ENCODE results near the gene LRRTM3. TPM values are rescaled to one million over a fixed set of nuclear protein-coding genes. Genes with fewer than 3 reads are reported as not detected.

The LRRTM3 gene
- total RNA-seq, 1 donor from 2014 or later, result 4.6 TPM

DNA sequence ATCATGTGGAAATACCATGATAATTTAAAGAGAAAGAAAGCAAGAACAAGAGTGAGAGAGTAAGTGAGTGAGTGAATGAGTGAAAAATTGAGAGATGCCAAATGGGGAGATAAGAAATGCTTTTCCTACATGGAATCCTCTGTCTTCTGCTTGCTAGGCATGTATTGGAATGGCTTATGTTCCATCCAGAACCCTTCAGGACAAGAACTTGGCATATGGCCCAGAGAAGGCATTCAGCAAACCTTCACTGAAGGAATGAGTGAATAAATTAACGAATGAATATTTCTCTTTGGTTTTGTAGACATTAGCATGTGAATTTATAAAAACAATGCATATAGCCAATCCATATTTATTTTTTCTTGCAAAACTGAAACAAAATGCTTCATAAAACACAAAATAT lies 162.2 kb downstream of the LRRTM3 start:
- H3K4me1 Mint-ChIP-seq, result peaks cover 33% of the 10 kb centered on the region
- no peaks in the 10 kb centered on the region for H3K36me3 Mint-ChIP-seq
- no peaks in the 10 kb centered on the region for H3K9me3 Mint-ChIP-seq

DNA sequence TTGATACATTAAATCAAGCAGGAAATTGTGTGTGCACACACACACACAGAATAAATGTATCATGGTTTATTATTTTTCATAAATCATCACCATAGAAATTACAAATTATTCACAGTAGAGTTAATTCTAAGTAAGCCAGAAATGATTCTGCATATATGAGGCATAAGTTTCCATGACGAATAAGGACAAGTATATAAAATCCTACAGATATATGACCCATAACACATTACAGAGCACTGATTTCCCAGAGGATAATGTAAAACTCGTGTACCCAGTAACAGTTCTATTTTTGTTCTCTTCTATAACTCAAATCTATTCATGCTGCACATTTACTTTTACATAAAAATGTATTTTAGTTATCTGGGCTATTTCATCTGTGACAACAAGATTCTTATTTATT lies 169.7 kb downstream of the LRRTM3 start:
- H3K4me3 Mint-ChIP-seq, result no peak overlapping the region
- DNase-seq (ENCODE audit: low spot score in 2 of 2, unreplicated experiment in 2 of 2), result no peak
- H3K27ac Mint-ChIP-seq, result no peak overlapping the region
- no peaks in the 10 kb centered on the region for H3K9me3 Mint-ChIP-seq
- H3K27me3 Mint-ChIP-seq (ENCODE audit: low read depth), result peaks cover 4% of the 10 kb centered on the region
- no peaks in the 10 kb centered on the region for H3K36me3 Mint-ChIP-seq
- TF ChIP-seq, protein P1, sequence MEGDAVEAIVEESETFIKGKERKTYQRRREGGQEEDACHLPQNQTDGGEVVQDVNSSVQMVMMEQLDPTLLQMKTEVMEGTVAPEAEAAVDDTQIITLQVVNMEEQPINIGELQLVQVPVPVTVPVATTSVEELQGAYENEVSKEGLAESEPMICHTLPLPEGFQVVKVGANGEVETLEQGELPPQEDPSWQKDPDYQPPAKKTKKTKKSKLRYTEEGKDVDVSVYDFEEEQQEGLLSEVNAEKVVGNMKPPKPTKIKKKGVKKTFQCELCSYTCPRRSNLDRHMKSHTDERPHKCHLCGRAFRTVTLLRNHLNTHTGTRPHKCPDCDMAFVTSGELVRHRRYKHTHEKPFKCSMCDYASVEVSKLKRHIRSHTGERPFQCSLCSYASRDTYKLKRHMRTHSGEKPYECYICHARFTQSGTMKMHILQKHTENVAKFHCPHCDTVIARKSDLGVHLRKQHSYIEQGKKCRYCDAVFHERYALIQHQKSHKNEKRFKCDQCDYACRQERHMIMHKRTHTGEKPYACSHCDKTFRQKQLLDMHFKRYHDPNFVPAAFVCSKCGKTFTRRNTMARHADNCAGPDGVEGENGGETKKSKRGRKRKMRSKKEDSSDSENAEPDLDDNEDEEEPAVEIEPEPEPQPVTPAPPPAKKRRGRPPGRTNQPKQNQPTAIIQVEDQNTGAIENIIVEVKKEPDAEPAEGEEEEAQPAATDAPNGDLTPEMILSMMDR (IDR thresholded peaks at IDR 0.05; ENCODE audit: unreplicated experiment), result no peak
- H3K4me1 Mint-ChIP-seq, result peaks cover 27% of the 10 kb centered on the region

More for the DNA sequence above, 162.2 kb downstream of the LRRTM3 start:
- TF ChIP-seq, protein P1 (IDR thresholded peaks at IDR 0.05; ENCODE audit: unreplicated experiment), result no peak
- DNase-seq (ENCODE audit: low spot score in 2 of 2, unreplicated experiment in 2 of 2), result no peak
- Mint-ChIP-seq H3K4me3 (no peak overlapping the region), H3K27me3 (ENCODE audit: low read depth) (peaks cover 2% of the 10 kb centered on the region), H3K27ac (peak overlapping the region; percentile 18)

DNA sequence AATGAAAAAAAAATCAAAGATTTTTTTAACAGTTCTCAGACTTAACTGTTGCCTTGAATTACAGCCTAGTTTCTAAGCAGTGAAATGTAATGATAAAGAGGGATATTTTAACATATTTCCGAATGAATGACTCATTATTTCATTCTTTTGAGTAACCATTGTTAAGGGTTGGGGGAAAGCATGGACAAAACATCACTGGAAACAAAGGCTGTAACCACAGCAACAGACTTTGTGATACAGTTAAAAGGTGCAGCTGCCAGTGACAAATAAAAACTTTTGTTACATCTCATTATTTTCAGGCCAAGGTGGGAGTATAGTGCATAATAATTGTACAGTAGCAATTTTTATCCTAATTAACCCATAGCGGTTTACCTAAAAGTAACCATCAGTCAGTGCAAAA lies 172.6 kb downstream of the LRRTM3 start:
- H3K4me1 Mint-ChIP-seq, result peaks cover 35% of the 10 kb centered on the region
- peaks cover 2% of the 10 kb centered on the region for H3K27me3 Mint-ChIP-seq (ENCODE audit: low read depth)
- no peak overlapping the region for H3K4me3 Mint-ChIP-seq
- DNase-seq (ENCODE audit: low spot score in 2 of 2, unreplicated experiment in 2 of 2), result no peak
- H3K36me3 Mint-ChIP-seq, result no peaks in the 10 kb centered on the region
- peak overlapping the region; percentile 81 for H3K27ac Mint-ChIP-seq
- TF ChIP-seq, protein P1 (IDR thresholded peaks at IDR 0.05; ENCODE audit: unreplicated experiment), result no peak
- H3K9me3 Mint-ChIP-seq, result no peaks in the 10 kb centered on the region

DNA sequence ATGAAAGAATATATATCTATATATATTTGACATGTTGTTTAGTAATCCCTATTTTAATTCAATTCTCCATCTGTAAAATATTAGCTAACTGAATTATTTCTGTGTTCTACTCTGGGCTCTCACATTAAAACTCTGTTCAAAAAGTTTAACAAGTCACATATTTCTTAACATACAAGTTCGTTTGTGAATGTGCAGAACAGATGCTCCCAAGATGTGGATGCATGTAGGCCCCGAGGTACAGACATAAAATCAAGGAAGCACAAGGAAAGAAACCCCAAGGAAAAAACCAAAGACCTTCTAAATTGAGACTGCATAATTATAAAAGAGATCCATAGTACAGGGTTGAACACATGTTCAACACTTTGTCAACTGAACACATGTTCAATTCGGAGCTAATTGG lies 175.1 kb downstream of the LRRTM3 start:
- H3K27ac Mint-ChIP-seq, result peak overlapping the region; percentile 89
- no peaks in the 10 kb centered on the region for H3K36me3 Mint-ChIP-seq
- H3K4me3 Mint-ChIP-seq, result no peak overlapping the region
- DNase-seq (ENCODE audit: low spot score in 2 of 2, unreplicated experiment in 2 of 2), result no peak
- H3K27me3 Mint-ChIP-seq (ENCODE audit: low read depth), result peaks cover 2% of the 10 kb centered on the region
- H3K4me1 Mint-ChIP-seq, result peaks cover 33% of the 10 kb centered on the region
- TF ChIP-seq, protein P1 (IDR thresholded peaks at IDR 0.05; ENCODE audit: unreplicated experiment), result no peak
- H3K9me3 Mint-ChIP-seq, result no peaks in the 10 kb centered on the region

DNA sequence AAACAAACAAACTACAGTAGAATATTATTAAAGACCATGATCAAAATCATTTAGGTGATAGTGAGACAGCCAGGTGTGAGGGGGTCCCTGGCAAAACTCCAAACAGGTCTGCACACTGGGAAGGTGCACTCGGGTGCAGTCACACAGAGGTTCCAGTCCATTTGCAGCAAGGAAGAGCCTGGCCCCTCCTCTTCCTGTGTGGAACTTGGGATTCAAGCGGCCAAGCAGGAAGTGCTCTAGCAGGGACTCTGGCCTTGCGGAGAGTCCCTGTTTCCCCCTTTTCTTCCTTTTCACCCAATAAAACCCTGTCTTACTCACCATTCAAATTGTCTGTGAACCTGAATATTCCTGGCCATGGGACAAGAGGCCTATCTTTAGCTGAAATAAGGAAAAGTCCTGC lies 181.8 kb downstream of the LRRTM3 start:
- H3K4me3 Mint-ChIP-seq, result no peak overlapping the region
- TF ChIP-seq, protein P1 (IDR thresholded peaks at IDR 0.05; ENCODE audit: unreplicated experiment), result no peak
- no peak for DNase-seq (ENCODE audit: low spot score in 2 of 2, unreplicated experiment in 2 of 2)

DNA sequence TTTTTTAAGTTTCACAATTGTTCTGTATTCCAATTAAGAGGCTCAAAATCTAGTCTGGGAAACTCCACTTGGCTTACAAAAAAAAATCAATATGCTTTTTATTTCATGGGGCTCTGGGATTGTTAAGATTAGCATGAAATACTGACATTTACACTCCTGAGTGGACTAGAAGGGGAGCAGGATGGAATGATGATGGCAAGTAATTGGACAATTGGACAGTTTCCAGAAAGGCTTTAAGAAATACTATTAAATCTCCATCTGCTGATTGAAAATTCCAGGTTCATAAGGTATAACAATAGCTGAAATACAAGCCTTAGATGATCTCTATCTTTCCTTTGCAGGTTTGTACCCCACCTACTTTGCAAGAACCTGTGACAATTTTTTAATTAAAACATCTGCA lies 184.4 kb downstream of the LRRTM3 start:
- Mint-ChIP-seq H3K9me3 (no peaks in the 10 kb centered on the region), H3K4me3 (no peak overlapping the region), H3K27me3 (ENCODE audit: low read depth) (no peaks in the 10 kb centered on the region), H3K4me1 (peaks cover 28% of the 10 kb centered on the region), H3K27ac (no peak overlapping the region), H3K36me3 (no peaks in the 10 kb centered on the region)
- DNase-seq (ENCODE audit: low spot score in 2 of 2, unreplicated experiment in 2 of 2), result no peak
- TF ChIP-seq, protein P1 (IDR thresholded peaks at IDR 0.05; ENCODE audit: unreplicated experiment), result no peak

More for the DNA sequence above, 181.8 kb downstream of the LRRTM3 start:
- H3K9me3 Mint-ChIP-seq, result no peaks in the 10 kb centered on the region
- H3K4me1 Mint-ChIP-seq, result peaks cover 22% of the 10 kb centered on the region
- no peaks in the 10 kb centered on the region for H3K27me3 Mint-ChIP-seq (ENCODE audit: low read depth)
- H3K27ac Mint-ChIP-seq, result no peak overlapping the region
- no peaks in the 10 kb centered on the region for H3K36me3 Mint-ChIP-seq

All from mesothelial cell of epicardium (in vitro differentiated cells).